ENCODE measurements around the gene SAMD11. TPM values are rescaled to one million over a fixed set of nuclear protein-coding genes. Genes with fewer than 3 reads are reported as not detected.

The SAMD11 gene
- total RNA-seq, 1 experiment from 2014 or later: 2.3 TPM

DNA sequence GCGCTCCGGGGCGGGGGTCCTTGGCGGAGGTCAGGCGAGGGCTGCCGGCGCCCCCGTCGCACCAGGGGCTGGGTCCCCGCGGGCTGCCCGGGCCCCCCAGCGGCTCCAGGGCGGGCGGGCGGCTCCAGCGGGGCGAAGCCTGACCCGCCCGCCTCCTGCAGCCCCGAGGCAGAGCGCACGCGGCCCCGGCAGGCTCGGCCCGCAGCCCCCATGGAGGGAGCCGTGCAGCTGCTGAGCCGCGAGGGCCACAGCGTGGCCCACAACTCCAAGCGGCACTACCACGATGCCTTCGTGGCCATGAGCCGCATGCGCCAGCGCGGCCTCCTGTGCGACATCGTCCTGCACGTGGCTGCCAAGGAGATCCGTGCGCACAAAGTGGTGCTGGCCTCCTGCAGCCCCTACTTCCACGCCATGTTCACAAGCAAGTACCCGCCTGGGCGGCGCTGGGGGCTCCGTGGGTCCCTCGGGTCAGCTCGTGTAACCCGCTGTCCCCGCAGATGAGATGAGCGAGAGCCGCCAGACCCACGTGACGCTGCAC is 37.5 kb downstream of the SAMD11 start (continued):
- TF ChIP-seq ARID4B (CRISPR knock-in tag; IDR thresholded peaks at IDR 0.05; ENCODE audit: borderline replicate concordance): peak; percentile 78; the same call in 1 of the 2 replicates
- 0 out of 2 replicates have a peak, but pooled peaks have one; percentile 58 for TF ChIP-seq RELA (CRISPR knock-in tag; IDR thresholded peaks at IDR 0.05; ENCODE audit: borderline replicate concordance)
- TF ChIP-seq NFATC4 (CRISPR knock-in tag; IDR thresholded peaks at IDR 0.05): no peak
- TF ChIP-seq, protein P1, sequence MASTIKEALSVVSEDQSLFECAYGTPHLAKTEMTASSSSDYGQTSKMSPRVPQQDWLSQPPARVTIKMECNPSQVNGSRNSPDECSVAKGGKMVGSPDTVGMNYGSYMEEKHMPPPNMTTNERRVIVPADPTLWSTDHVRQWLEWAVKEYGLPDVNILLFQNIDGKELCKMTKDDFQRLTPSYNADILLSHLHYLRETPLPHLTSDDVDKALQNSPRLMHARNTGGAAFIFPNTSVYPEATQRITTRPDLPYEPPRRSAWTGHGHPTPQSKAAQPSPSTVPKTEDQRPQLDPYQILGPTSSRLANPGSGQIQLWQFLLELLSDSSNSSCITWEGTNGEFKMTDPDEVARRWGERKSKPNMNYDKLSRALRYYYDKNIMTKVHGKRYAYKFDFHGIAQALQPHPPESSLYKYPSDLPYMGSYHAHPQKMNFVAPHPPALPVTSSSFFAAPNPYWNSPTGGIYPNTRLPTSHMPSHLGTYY (CRISPR knock-in tag; IDR thresholded peaks at IDR 0.05): no peak
- TF ChIP-seq FOXP1 (CRISPR knock-in tag; IDR thresholded peaks at IDR 0.05; ENCODE audit: borderline replicate concordance): peak; percentile 85; the same call in 1 of the 2 replicates
- TF ChIP-seq GABPB1 (CRISPR knock-in tag; IDR thresholded peaks at IDR 0.05): no peak
- peak; percentile 40; the same call in 1 of the 2 replicates for TF ChIP-seq SMAD4 (CRISPR knock-in tag; IDR thresholded peaks at IDR 0.05)
- TF ChIP-seq NFE2L1 (CRISPR knock-in tag; IDR thresholded peaks at IDR 0.05): 0 out of 2 replicates have a peak, but pooled peaks have one; percentile 24
- TF ChIP-seq E2F1 (CRISPR knock-in tag; IDR thresholded peaks at IDR 0.05): no peak
- TF ChIP-seq HMGA2 (CRISPR knock-in tag; IDR thresholded peaks at IDR 0.05): no peak
- no peak for TF ChIP-seq KAT7 (CRISPR knock-in tag; IDR thresholded peaks at IDR 0.05; ENCODE audit: borderline replicate concordance)
- no peak for TF ChIP-seq AR (CRISPR knock-in tag; IDR thresholded peaks at IDR 0.05)
- no peak for TF ChIP-seq NFYB (CRISPR knock-in tag; conservative IDR thresholded peaks at IDR 0.05; ENCODE audit: low read depth)
- TF ChIP-seq ZNF138 (CRISPR knock-in tag; conservative IDR thresholded peaks at IDR 0.05): no peak
- TF ChIP-seq MYBL2 (CRISPR knock-in tag; IDR thresholded peaks at IDR 0.05): 0 out of 2 replicates have a peak, but pooled peaks have one; percentile 37
- TF ChIP-seq MLX (CRISPR knock-in tag; IDR thresholded peaks at IDR 0.05): no peak
- TF ChIP-seq EMX1 (CRISPR knock-in tag; IDR thresholded peaks at IDR 0.05): no peak
- TF ChIP-seq, protein P2, sequence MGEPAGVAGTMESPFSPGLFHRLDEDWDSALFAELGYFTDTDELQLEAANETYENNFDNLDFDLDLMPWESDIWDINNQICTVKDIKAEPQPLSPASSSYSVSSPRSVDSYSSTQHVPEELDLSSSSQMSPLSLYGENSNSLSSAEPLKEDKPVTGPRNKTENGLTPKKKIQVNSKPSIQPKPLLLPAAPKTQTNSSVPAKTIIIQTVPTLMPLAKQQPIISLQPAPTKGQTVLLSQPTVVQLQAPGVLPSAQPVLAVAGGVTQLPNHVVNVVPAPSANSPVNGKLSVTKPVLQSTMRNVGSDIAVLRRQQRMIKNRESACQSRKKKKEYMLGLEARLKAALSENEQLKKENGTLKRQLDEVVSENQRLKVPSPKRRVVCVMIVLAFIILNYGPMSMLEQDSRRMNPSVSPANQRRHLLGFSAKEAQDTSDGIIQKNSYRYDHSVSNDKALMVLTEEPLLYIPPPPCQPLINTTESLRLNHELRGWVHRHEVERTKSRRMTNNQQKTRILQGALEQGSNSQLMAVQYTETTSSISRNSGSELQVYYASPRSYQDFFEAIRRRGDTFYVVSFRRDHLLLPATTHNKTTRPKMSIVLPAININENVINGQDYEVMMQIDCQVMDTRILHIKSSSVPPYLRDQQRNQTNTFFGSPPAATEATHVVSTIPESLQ (CRISPR knock-in tag; IDR thresholded peaks at IDR 0.05): no peak
- no peak for TF ChIP-seq ATF2 (CRISPR knock-in tag; IDR thresholded peaks at IDR 0.05; ENCODE audit: borderline replicate concordance, low read depth)
- TF ChIP-seq, protein P3, sequence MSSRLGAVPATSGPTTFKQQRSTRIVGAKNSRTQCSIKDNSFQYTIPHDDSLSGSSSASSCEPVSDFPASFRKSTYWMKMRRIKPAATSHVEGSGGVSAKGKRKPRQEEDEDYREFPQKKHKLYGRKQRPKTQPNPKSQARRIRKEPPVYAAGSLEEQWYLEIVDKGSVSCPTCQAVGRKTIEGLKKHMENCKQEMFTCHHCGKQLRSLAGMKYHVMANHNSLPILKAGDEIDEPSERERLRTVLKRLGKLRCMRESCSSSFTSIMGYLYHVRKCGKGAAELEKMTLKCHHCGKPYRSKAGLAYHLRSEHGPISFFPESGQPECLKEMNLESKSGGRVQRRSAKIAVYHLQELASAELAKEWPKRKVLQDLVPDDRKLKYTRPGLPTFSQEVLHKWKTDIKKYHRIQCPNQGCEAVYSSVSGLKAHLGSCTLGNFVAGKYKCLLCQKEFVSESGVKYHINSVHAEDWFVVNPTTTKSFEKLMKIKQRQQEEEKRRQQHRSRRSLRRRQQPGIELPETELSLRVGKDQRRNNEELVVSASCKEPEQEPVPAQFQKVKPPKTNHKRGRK (CRISPR knock-in tag; IDR thresholded peaks at IDR 0.05; ENCODE audit: borderline replicate concordance): no peak
- TF ChIP-seq FOXK1 (CRISPR knock-in tag; IDR thresholded peaks at IDR 0.05): no peak
- no peak for TF ChIP-seq ZNF232 (CRISPR knock-in tag; IDR thresholded peaks at IDR 0.05)
- no peak for TF ChIP-seq ZBTB21 (CRISPR knock-in tag; IDR thresholded peaks at IDR 0.05; ENCODE audit: borderline replicate concordance)
